ENCODE data around the gene TOMM40. TPM values are rescaled to one million over a fixed set of nuclear protein-coding genes. Genes with fewer than 3 reads are reported as not detected.

Gene TOMM40
- total RNA-seq, 4 donors from 2014 or later, result 75.1 to 148 (median 86.0) TPM

GRCh38 chr19:44927746-44928145 is 36.7 kb downstream of the TOMM40 start:
- DNase-seq (no peak), ATAC-seq (no peak)
- Histone ChIP-seq H3K9me3 (no peaks in the 10 kb centered on the region), H3K4me1 (peaks cover 0 to 14% of the 10 kb centered on the region in 2 donors), H3K4me3 (no peak overlapping the region), H3K27me3 (no peaks in the 10 kb centered on the region), H3K36me3 (no peaks in the 10 kb centered on the region), H3K27ac (no peak overlapping the region)
- in situ Hi-C loops (cut with MboI; ENCODE audit: low sequenced_read_pairs in 4 of 4), result no loop called here
- TF ChIP-seq POLR2A (IDR thresholded peaks at IDR 0.05) (no peak), CTCF (IDR thresholded peaks at IDR 0.05 in 4 of 5, conservative IDR thresholded peaks at IDR 0.05 in 1 of 5) (no peak)
- intact Hi-C loops (cut with DNase I; ENCODE audit: low total_unique reads), result no loop called here

GRCh38 chr19:44930088-44930487 is 39.0 kb downstream of the TOMM40 start:
- in situ Hi-C loops (cut with MboI; ENCODE audit: low sequenced_read_pairs in 4 of 4), result no loop called here
- TF ChIP-seq CTCF (IDR thresholded peaks at IDR 0.05 in 4 of 5, conservative IDR thresholded peaks at IDR 0.05 in 1 of 5) (no peak), POLR2A (IDR thresholded peaks at IDR 0.05) (no peak)
- no peak for DNase-seq
- Histone ChIP-seq H3K4me1 (peaks cover 0 to 11% of the 10 kb centered on the region in 2 donors), H3K4me3 (no peak overlapping the region), H3K36me3 (no peaks in the 10 kb centered on the region), H3K27ac (no peak overlapping the region), H3K9me3 (no peaks in the 10 kb centered on the region), H3K27me3 (no peaks in the 10 kb centered on the region)
- intact Hi-C loops (cut with DNase I; ENCODE audit: low total_unique reads), result no loop called here
- no peak for ATAC-seq

GRCh38 chr19:44931541-44931940 is 40.5 kb downstream of the TOMM40 start:
- Histone ChIP-seq H3K27ac (no peak overlapping the region), H3K9me3 (no peaks in the 10 kb centered on the region), H3K27me3 (no peaks in the 10 kb centered on the region), H3K36me3 (no peaks in the 10 kb centered on the region), H3K4me3 (no peak overlapping the region), H3K4me1 (peaks cover 0 to 10% of the 10 kb centered on the region in 2 donors)
- intact Hi-C loops (cut with DNase I; ENCODE audit: low total_unique reads) (no loop called here), in situ Hi-C loops (cut with MboI; ENCODE audit: low sequenced_read_pairs in 4 of 4) (no loop called here)
- DNase-seq, result no peak
- no peak for TF ChIP-seq POLR2A (IDR thresholded peaks at IDR 0.05)
- TF ChIP-seq CTCF (IDR thresholded peaks at IDR 0.05 in 4 of 5, conservative IDR thresholded peaks at IDR 0.05 in 1 of 5), result no peak
- ATAC-seq, result no peak

GRCh38 chr19:44939668-44940067 is 48.6 kb downstream of the TOMM40 start:
- TF ChIP-seq POLR2A (IDR thresholded peaks at IDR 0.05) (no peak), CTCF (IDR thresholded peaks at IDR 0.05 in 4 of 5, conservative IDR thresholded peaks at IDR 0.05 in 1 of 5) (no peak)
- Histone ChIP-seq H3K4me3 (no peak overlapping the region), H3K4me1 (no peaks in the 10 kb centered on the region), H3K27ac (no peak overlapping the region), H3K27me3 (no peaks in the 10 kb centered on the region), H3K36me3 (no peaks in the 10 kb centered on the region), H3K9me3 (no peaks in the 10 kb centered on the region)
- ATAC-seq, result no peak
- intact Hi-C loops (cut with DNase I; ENCODE audit: low total_unique reads) (no loop called here), in situ Hi-C loops (cut with MboI; ENCODE audit: low sequenced_read_pairs in 4 of 4) (no loop called here)
- no peak for DNase-seq

GRCh38 chr19:44942067-44942571 is 51.1 kb downstream of the TOMM40 start, which contains the start of gene APOC4:
Gene APOC4 (plus strand): TSS chr19:44942237. CDS start chr19:44942278, 41 bp downstream.
- H3K27ac ChIP-seq, result no peak within 1 kb of the TSS
- H3K36me3 ChIP-seq, result no peaks in the 10 kb centered on the region
- ATAC-seq (no peak), DNase-seq (no peak)
- H3K4me1 ChIP-seq, result no peaks in the 10 kb centered on the region
- H3K4me3 ChIP-seq, result no peak within 1 kb of the TSS
- H3K27me3 ChIP-seq, result no peaks in the 10 kb centered on the region
- no peaks in the 10 kb centered on the region for H3K9me3 ChIP-seq
- in situ Hi-C loops (cut with MboI; ENCODE audit: low sequenced_read_pairs in 4 of 4) (no loop called here), intact Hi-C loops (cut with DNase I; ENCODE audit: low total_unique reads) (no loop called here)
- TF ChIP-seq POLR2A (IDR thresholded peaks at IDR 0.05), result no peak
- no peak for TF ChIP-seq CTCF (IDR thresholded peaks at IDR 0.05 in 4 of 5, conservative IDR thresholded peaks at IDR 0.05 in 1 of 5)
